HepG2 (cell line): ENCODE results near the gene TGM4. TPM values are rescaled to one million over a fixed set of nuclear protein-coding genes. Genes with fewer than 3 reads are reported as not detected.

Experiments used
- AGO2 ChIP-seq: fragments of 200-400 bp; formaldehyde crosslinking; optimal IDR thresholded peaks from 2 replicates; pipeline ENCODE3; 2017; ENCODE audit warnings: mild to moderate bottlenecking, low read depth, low read length, moderate library complexity
- BCL6 ChIP-seq: IDR thresholded peaks from 2 replicates; pipeline ENCODE4 v1.6.1; 2016; ENCODE audit warnings: missing genetic modification reagents, missing compliant biosample characterization
- HCFC1 ChIP-seq: fragments of 150-350 bp; IDR thresholded peaks from 2 replicates; pipeline ENCODE4 v1.6.1; 2014; ENCODE audit warnings: low read depth, low read length
- HNF4A ChIP-seq: sonication (generic); formaldehyde crosslinking; IDR thresholded peaks from 2 replicates; pipeline ENCODE4 v1.4.0; 2020; ENCODE audit warnings: missing genetic modification reagents
- KLF12 ChIP-seq: sonication (generic); formaldehyde crosslinking; IDR thresholded peaks from 2 replicates; pipeline ENCODE4 v1.4.0; 2020; ENCODE audit warnings: missing genetic modification reagents, borderline replicate concordance
- NFIC ChIP-seq: IDR thresholded peaks from 2 replicates; pipeline ENCODE4 v1.6.1; 2012; ENCODE audit warnings: mild to moderate bottlenecking, low read length, inconsistent platforms
- NKX3-1 ChIP-seq: sonication (generic); formaldehyde crosslinking; IDR thresholded peaks from 2 replicates; pipeline ENCODE4 v1.5.0; 2020; ENCODE audit warnings: missing genetic modification reagents
- RNF2 ChIP-seq: fragments of 450-650 bp; conservative IDR thresholded peaks from 2 replicates; pipeline ENCODE4 v1.6.1; 2016; ENCODE audit warnings: low read depth
- YEATS2 ChIP-seq: sonication (generic); formaldehyde crosslinking; IDR thresholded peaks from 2 replicates; pipeline ENCODE4 v1.4.0; 2020; ENCODE audit warnings: missing genetic modification reagents, borderline replicate concordance
- ZNF12 ChIP-seq: sonication (generic); formaldehyde crosslinking; IDR thresholded peaks from 2 replicates; pipeline ENCODE4 v1.5.0; 2020; ENCODE audit warnings: missing genetic modification reagents
- ZNF124 ChIP-seq: sonication (generic); formaldehyde crosslinking; IDR thresholded peaks from 2 replicates; pipeline ENCODE4 v1.4.0; 2020; ENCODE audit warnings: missing genetic modification reagents
- ZNF224 ChIP-seq: sonication (generic); formaldehyde crosslinking; IDR thresholded peaks from 2 replicates; pipeline ENCODE4 v1.5.0; 2020; ENCODE audit warnings: mild to moderate bottlenecking, missing genetic modification reagents
- ZNF256 ChIP-seq: sonication (generic); formaldehyde crosslinking; conservative IDR thresholded peaks from 2 replicates; pipeline ENCODE4 v1.4.0; 2020; ENCODE audit warnings: missing genetic modification reagents
- ZNF33B ChIP-seq: sonication (generic); formaldehyde crosslinking; IDR thresholded peaks from 2 replicates; pipeline ENCODE4 v1.5.1; 2020; ENCODE audit warnings: mild to moderate bottlenecking, missing genetic modification reagents
- ZNF432 ChIP-seq: sonication (generic); formaldehyde crosslinking; IDR thresholded peaks from 2 replicates; pipeline ENCODE4 v1.5.0; 2020; ENCODE audit warnings: missing genetic modification reagents, mild to moderate bottlenecking, borderline replicate concordance
- ZNF563 ChIP-seq: sonication (generic); formaldehyde crosslinking; IDR thresholded peaks from 2 replicates; pipeline ENCODE4 v1.8.0; 2022; ENCODE audit warnings: mild to moderate bottlenecking, moderate library complexity, missing genetic modification reagents
- ZNF720 ChIP-seq: sonication (generic); formaldehyde crosslinking; IDR thresholded peaks from 2 replicates; pipeline ENCODE4 v1.4.0; 2020; ENCODE audit warnings: missing genetic modification reagents
- polyA plus RNA-seq, 8 experiments: library from polyadenylated mRNA; depleted of rRNA in 3 of 8; stranded (reverse) in 7 of 8; unstranded in 1 of 8; fragments of >200 nt; fragmentation: Illumina TruSeq in 4 of 8; extraction: Trizol in 4 of 8; gene quantifications; 2 replicates each; pipeline versions ENCODE4 v1.2.1 to v1.2.3, GENCODE V29; 2011 to 2016; ENCODE audit warnings: low read depth in 4 of 8, missing spikeins in 1 of 8, mixed read lengths in 1 of 8; ENCODE audit not compliant: insufficient read depth in 1 of 8
- total RNA-seq, 5 experiments: library from RNA; depleted of rRNA; stranded (reverse); fragments of >200 nt; fragmentation: Illumina TruSeq; extraction: Trizol; gene quantifications; 2 replicates each; pipeline ENCODE4 v1.2.3, GENCODE V29; 2016; ENCODE audit warnings: low read depth in 1 of 5
- TF ChIP-seq, protein P1 (sequence below): sonication (generic); formaldehyde crosslinking; IDR thresholded peaks from 2 replicates; pipeline ENCODE4 v1.4.0; 2020; ENCODE audit warnings: missing genetic modification reagents, mild to moderate bottlenecking, borderline replicate concordance
- TF ChIP-seq, protein P2 (sequence below): sonication (generic); formaldehyde crosslinking; IDR thresholded peaks from 2 replicates; pipeline ENCODE4 v1.8.0; 2022; ENCODE audit warnings: low read depth, missing genetic modification reagents
- TF ChIP-seq, protein P3 (sequence below): sonication (generic); formaldehyde crosslinking; IDR thresholded peaks from 2 replicates; pipeline ENCODE4 v1.5.0; 2020; ENCODE audit warnings: missing genetic modification reagents, mild to moderate bottlenecking, borderline replicate concordance
- TF ChIP-seq, protein P4 (sequence below): sonication (generic); formaldehyde crosslinking; IDR thresholded peaks from 2 replicates; pipeline ENCODE4 v1.8.1; 2022; ENCODE audit warnings: low read depth, mild to moderate bottlenecking, missing genetic modification reagents

TGM4 gene
- total and polyA plus RNA-seq, 2 of the 13 experiments (the other 11 are each of a cell fraction or from before 2014, with no cell fraction given): 0.07 to 0.15 TPM

DNA sequence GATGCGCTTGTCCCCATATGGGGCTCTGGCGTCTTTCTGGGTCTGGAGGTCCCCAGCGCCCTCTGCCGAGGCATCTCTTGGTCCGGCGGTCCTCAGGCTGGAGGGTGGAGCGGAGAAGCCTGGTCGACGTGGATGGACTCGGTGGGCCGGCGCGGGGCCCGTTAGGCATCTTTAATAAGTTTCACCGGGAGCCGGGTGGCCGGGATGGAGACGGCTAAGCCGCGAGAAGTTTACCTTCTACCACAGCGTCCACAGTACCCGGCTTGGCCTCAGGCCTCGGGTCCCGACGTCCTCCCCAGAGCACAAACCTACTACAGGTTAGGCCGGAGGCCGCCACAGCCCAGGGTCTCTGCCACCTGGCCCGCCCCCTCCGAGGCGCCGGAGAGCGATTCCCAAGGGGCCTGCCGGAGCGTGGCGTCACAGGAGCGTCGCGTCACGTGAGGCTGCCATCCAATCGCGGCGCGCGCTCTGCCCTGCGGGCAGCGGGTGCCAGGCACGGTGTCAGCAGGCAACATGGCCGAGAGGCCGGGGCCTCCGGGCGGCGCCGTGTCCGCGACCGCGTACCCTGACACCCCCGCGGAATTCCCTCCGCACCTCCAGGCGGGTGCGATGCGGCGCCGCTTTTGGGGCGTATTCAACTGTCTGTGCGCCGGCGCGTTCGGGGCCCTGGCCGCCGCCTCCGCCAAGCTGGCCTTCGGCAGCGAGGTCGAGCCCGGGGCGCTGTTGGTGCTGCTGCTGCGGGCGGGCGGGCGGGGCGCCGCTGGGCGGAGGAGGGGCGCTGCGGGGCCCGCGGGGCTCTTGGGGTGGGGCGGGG lies 12.8 kb upstream of the TGM4 start, which contains the start of gene TMEM42 (continued):
- TF ChIP-seq, protein P1, sequence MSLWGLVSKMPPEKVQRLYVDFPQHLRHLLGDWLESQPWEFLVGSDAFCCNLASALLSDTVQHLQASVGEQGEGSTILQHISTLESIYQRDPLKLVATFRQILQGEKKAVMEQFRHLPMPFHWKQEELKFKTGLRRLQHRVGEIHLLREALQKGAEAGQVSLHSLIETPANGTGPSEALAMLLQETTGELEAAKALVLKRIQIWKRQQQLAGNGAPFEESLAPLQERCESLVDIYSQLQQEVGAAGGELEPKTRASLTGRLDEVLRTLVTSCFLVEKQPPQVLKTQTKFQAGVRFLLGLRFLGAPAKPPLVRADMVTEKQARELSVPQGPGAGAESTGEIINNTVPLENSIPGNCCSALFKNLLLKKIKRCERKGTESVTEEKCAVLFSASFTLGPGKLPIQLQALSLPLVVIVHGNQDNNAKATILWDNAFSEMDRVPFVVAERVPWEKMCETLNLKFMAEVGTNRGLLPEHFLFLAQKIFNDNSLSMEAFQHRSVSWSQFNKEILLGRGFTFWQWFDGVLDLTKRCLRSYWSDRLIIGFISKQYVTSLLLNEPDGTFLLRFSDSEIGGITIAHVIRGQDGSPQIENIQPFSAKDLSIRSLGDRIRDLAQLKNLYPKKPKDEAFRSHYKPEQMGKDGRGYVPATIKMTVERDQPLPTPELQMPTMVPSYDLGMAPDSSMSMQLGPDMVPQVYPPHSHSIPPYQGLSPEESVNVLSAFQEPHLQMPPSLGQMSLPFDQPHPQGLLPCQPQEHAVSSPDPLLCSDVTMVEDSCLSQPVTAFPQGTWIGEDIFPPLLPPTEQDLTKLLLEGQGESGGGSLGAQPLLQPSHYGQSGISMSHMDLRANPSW (CRISPR knock-in tag): peak; percentile 27; the same call in 1 of the 2 replicates
- TF ChIP-seq BCL6: peak; percentile 47
- TF ChIP-seq HNF4A: no peak
- no peak for TF ChIP-seq NKX3-1 (CRISPR knock-in tag)
- TF ChIP-seq ZNF432 (CRISPR knock-in tag): no peak
- no peak for TF ChIP-seq NFIC
- peak; percentile 76; the same call in 1 of the 2 replicates for TF ChIP-seq YEATS2
- TF ChIP-seq HCFC1: 0 out of 2 replicates have a peak, but pooled peaks have one; percentile 16
- no peak for TF ChIP-seq ZNF720
- peak; percentile 68 for TF ChIP-seq AGO2
- TF ChIP-seq ZNF256: no peak
- TF ChIP-seq, protein P2, sequence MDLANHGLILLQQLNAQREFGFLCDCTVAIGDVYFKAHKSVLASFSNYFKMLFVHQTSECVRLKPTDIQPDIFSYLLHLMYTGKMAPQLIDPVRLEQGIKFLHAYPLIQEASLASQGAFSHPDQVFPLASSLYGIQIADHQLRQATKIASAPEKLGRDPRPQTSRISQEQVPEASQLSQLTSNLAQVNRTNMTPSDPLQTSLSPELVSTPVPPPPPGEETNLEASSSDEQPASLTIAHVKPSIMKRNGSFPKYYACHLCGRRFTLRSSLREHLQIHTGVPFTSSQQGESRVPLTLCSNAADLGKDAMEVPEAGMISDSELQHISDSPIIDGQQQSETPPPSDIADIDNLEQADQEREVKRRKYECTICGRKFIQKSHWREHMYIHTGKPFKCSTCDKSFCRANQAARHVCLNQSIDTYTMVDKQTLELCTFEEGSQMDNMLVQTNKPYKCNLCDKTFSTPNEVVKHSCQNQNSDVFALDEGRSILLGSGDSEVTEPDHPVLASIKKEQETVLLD (CRISPR knock-in tag): peak; percentile 29; the same call in 1 of the 2 replicates
- peak; percentile 22; the same call in 1 of the 2 replicates for TF ChIP-seq KLF12 (CRISPR knock-in tag)
- 0 out of 2 replicates have a peak, but pooled peaks have one; percentile 44 for TF ChIP-seq ZNF124 (CRISPR knock-in tag)
- TF ChIP-seq, protein P3, sequence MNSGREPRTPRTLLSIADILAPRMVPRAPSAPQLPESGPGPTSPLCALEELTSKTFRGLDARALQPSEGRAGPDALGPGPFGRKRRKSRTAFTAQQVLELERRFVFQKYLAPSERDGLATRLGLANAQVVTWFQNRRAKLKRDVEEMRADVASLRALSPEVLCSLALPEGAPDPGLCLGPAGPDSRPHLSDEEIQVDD: peak; percentile 35; the same call in 1 of the 2 replicates
- TF ChIP-seq ZNF563 (CRISPR knock-in tag): peak; percentile 91
- peak; percentile 94 for TF ChIP-seq RNF2
- TF ChIP-seq, protein P4, sequence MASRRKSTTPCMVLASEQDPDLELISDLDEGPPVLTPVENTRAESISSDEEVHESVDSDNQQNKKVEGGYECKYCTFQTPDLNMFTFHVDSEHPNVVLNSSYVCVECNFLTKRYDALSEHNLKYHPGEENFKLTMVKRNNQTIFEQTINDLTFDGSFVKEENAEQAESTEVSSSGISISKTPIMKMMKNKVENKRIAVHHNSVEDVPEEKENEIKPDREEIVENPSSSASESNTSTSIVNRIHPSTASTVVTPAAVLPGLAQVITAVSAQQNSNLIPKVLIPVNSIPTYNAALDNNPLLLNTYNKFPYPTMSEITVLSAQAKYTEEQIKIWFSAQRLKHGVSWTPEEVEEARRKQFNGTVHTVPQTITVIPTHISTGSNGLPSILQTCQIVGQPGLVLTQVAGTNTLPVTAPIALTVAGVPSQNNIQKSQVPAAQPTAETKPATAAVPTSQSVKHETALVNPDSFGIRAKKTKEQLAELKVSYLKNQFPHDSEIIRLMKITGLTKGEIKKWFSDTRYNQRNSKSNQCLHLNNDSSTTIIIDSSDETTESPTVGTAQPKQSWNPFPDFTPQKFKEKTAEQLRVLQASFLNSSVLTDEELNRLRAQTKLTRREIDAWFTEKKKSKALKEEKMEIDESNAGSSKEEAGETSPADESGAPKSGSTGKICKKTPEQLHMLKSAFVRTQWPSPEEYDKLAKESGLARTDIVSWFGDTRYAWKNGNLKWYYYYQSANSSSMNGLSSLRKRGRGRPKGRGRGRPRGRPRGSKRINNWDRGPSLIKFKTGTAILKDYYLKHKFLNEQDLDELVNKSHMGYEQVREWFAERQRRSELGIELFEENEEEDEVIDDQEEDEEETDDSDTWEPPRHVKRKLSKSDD: peak; percentile 71; the same call in 1 of the 2 replicates
- TF ChIP-seq ZNF12 (CRISPR knock-in tag): no peak
- no peak for TF ChIP-seq ZNF224 (CRISPR knock-in tag)
- TF ChIP-seq ZNF33B (CRISPR knock-in tag): 0 out of 2 replicates have a peak, but pooled peaks have one; percentile 72
